Type B pancreatic cell (in vitro differentiated cells): Measurements from ENCODE around the gene ASIC4. TPM values are rescaled to one million over a fixed set of nuclear protein-coding genes. Genes with fewer than 3 reads are reported as not detected.

Experiments
- DNase-seq: peaks from one replicate; pipeline ENCODE4 v3.0.0; 2021; ENCODE audit warnings: mixed read lengths; ENCODE audit not compliant: unreplicated experiment; ENCODE audit errors: extremely low spot score
- H3K27ac Mint-ChIP-seq: 2 replicates; pipeline ENCODE4 v1.8.0; 2021; ENCODE audit warnings: mild to moderate bottlenecking, mixed read lengths
- H3K27me3 Mint-ChIP-seq: 2 replicates; pipeline ENCODE4 v1.8.0; 2021; ENCODE audit warnings: mixed read lengths
- H3K36me3 Mint-ChIP-seq: 2 replicates; pipeline ENCODE4 v1.8.0; 2021; ENCODE audit warnings: mixed read lengths
- H3K4me1 Mint-ChIP-seq: one replicate; pipeline ENCODE4 v1.8.0; 2021; ENCODE audit warnings: mixed read lengths; ENCODE audit not compliant: unreplicated experiment
- H3K4me3 Mint-ChIP-seq: 2 replicates; pipeline ENCODE4 v1.8.0; 2021; ENCODE audit warnings: mild to moderate bottlenecking, mixed read lengths
- H3K9me3 Mint-ChIP-seq: 2 replicates; pipeline ENCODE4 v1.8.0; 2021; ENCODE audit warnings: mixed read lengths
- CTCF ChIP-seq: fragments of 200-600 bp; sonication (generic); conservative IDR thresholded peaks from 2 replicates; pipeline ENCODE4 v1.5.0; 2021; ENCODE audit warnings: antibody characterized with exemption, mild to moderate bottlenecking
- total RNA-seq: library from RNA; stranded (reverse); gene quantifications from 2 replicates; pipeline ENCODE4 v1.2.1, GENCODE V29; 2021; ENCODE audit warnings: low replicate concordance

ASIC4 gene
- total RNA-seq, 1 donor from 2014 or later = 0.99 TPM

GRCh38 chr2:219533930-219534661, 19.8 kb downstream of the ASIC4 start:
- Mint-ChIP-seq H3K4me1 (peaks cover 1% of the 10 kb centered on the region), H3K36me3 (no peaks in the 10 kb centered on the region), H3K9me3 (no peaks in the 10 kb centered on the region), H3K4me3 (no peak overlapping the region), H3K27me3 (peaks cover 30% of the 10 kb centered on the region), H3K27ac (no peak overlapping the region)
- TF ChIP-seq CTCF = no peak
- no peak for DNase-seq

- Mint-ChIP-seq H3K4me3 (no peak overlapping the region), H3K4me1 (no peaks in the 10 kb centered on the region), H3K27ac (no peak overlapping the region), H3K9me3 (no peaks in the 10 kb centered on the region), H3K36me3 (peaks cover 3% of the 10 kb centered on the region), H3K27me3 (peaks cover 7% of the 10 kb centered on the region)
- TF ChIP-seq CTCF = no peak
- no peak for DNase-seq
Observed at GRCh38 chr2:219536425-219536824, 22.1 kb downstream of the ASIC4 start.

GRCh38 chr2:219536967-219537366, 22.7 kb downstream of the ASIC4 start:
- H3K9me3 Mint-ChIP-seq = no peaks in the 10 kb centered on the region
- peaks cover 3% of the 10 kb centered on the region for H3K36me3 Mint-ChIP-seq
- H3K4me3 Mint-ChIP-seq = no peak overlapping the region
- H3K4me1 Mint-ChIP-seq = no peaks in the 10 kb centered on the region
- H3K27me3 Mint-ChIP-seq = peaks cover 4% of the 10 kb centered on the region
- peak overlapping the region; percentile 63 for H3K27ac Mint-ChIP-seq
- DNase-seq = no peak
- TF ChIP-seq CTCF = no peak

GRCh38 chr2:219537657-219538488, 23.6 kb downstream of the ASIC4 start:
- Mint-ChIP-seq H3K27me3 (no peaks in the 10 kb centered on the region), H3K27ac (no peak overlapping the region), H3K36me3 (peaks cover 3% of the 10 kb centered on the region), H3K4me3 (no peak overlapping the region), H3K9me3 (no peaks in the 10 kb centered on the region), H3K4me1 (peaks cover 8% of the 10 kb centered on the region)
- TF ChIP-seq CTCF = no peak
- no peak for DNase-seq

GRCh38 chr2:219538504-219538951, 24.2 kb downstream of the ASIC4 start:
- TF ChIP-seq CTCF = no peak
- Mint-ChIP-seq H3K9me3 (no peaks in the 10 kb centered on the region), H3K27me3 (no peaks in the 10 kb centered on the region), H3K27ac (no peak overlapping the region), H3K36me3 (peaks cover 3% of the 10 kb centered on the region), H3K4me1 (peaks cover 8% of the 10 kb centered on the region), H3K4me3 (peak overlapping the region; percentile 41)
- DNase-seq = no peak
